Measurements from ENCODE around the gene ASXL2.

Gene ASXL2

GRCh38 chr2:25698752-25699151 lies 179.5 kb downstream of the ASXL2 start:
- in situ Hi-C loops (cut with MboI; ENCODE audit: low sequenced_read_pairs), result no loop called here

GRCh38 chr2:25697559-25698341 lies 180.5 kb downstream of the ASXL2 start:
- in situ Hi-C loops (cut with MboI; ENCODE audit: low sequenced_read_pairs), result no loop called here

- in situ Hi-C loops (cut with MboI; ENCODE audit: low sequenced_read_pairs), result no loop called here
These were observed 185.4 kb downstream of the ASXL2 start for GRCh38 chr2:25692737-25693445.

GRCh38 chr2:25692143-25692542 lies 186.1 kb downstream of the ASXL2 start:
- in situ Hi-C loops (cut with MboI; ENCODE audit: low sequenced_read_pairs), result no loop called here

- in situ Hi-C loops (cut with MboI; ENCODE audit: low sequenced_read_pairs), result no loop called here
These were observed 188.2 kb downstream of the ASXL2 start for GRCh38 chr2:25690058-25690457.

- in situ Hi-C loops (cut with MboI; ENCODE audit: low sequenced_read_pairs), result no loop called here
These were observed 190.1 kb downstream of the ASXL2 start for GRCh38 chr2:25688236-25688635.

GRCh38 chr2:25685741-25686140 lies 192.5 kb downstream of the ASXL2 start:
- in situ Hi-C loops (cut with MboI; ENCODE audit: low sequenced_read_pairs), result no loop called here

- in situ Hi-C loops (cut with MboI; ENCODE audit: low sequenced_read_pairs), result no loop called here
These were observed 193.5 kb downstream of the ASXL2 start for GRCh38 chr2:25684577-25685473.

Measured in HL-60/S4 (cell line).